ENCODE measurements around the gene AP3B1. TPM values are rescaled to one million over a fixed set of nuclear protein-coding genes. Genes with fewer than 3 reads are reported as not detected.
A peak's percentile ranks its signal among the peaks of the same experiment; 100 is the strongest.

Gene AP3B1
- total RNA-seq (10 to 100 TPM; 26.2 to 40.8 (median 31.4) TPM), total RNA-seq (50.2 to 103 (median 80.3) reads per million in 29 experiments)
- 45.7 TPM for total RNA-seq (2013)

GRCh38 chr5:78294248-78295034 lies at the start of gene AP3B1:
AP3B1 (minus strand) TSS chr5:78294698; CDS start chr5:78294579, 119 bp downstream.
- Mint-ChIP-seq H3K27ac (peak within 1 kb of the TSS; percentile 94 to 99), H3K4me3 (peak within 1 kb of the TSS; percentile 96 to 99 (median 99)), H3K4me1 (peaks cover 43 to 60% (median 43%) of the 10 kb centered on the region in 3 donors), H3K9me3 (no peaks in the 10 kb centered on the region), H3K27me3 (no peaks in the 10 kb centered on the region), H3K36me3 (no peaks in the 10 kb centered on the region)
- Histone ChIP-seq H3K4me3 (ENCODE audit: control insufficient read depth in 1 of 2, extremely low read depth in 1 of 2, low read length in 1 of 2) (peak within 1 kb of the TSS; percentile 81 to 82), H3K27me3 (replicated peaks in 1 of 2; ENCODE audit: control insufficient read depth in 2 of 2, extremely low read depth in 1 of 2, insufficient read depth in 2 of 2, low read length in 1 of 2) (no peaks in the 10 kb centered on the region), H3K9me3 (no peaks in the 10 kb centered on the region), H3K36me3 (ENCODE audit: control insufficient read depth in 2 of 2, extremely low read depth in 1 of 2, insufficient read depth in 1 of 2, low read length in 1 of 2) (no peaks in the 10 kb centered on the region), H3K4me1 (ENCODE audit: control insufficient read depth in 1 of 2, extremely low read depth in 1 of 2, insufficient read depth in 2 of 2, low read length in 2 of 2) (peaks cover 6 to 15% of the 10 kb centered on the region in 2 experiments), H3K27ac (ENCODE audit: low read length) (peak within 1 kb of the TSS; percentile 69)
- WGBS (ENCODE audit: insufficient coverage): under 1% methylated on average over 44 of the region's 53 CpGs
- ChIA-PET CTCF (interaction anchor here (0.9 to 4.4 kb wide), 5 partner anchors 63 to 70 kb away, joined by 3 to 76 read pairs (median 10); partner anchors contain the start of gene SCAMP1 (in 2 of the 2)), POLR2A (interaction anchor here (0.6 to 3.4 kb wide), 8 partner anchors 11 to 191 kb away, joined by 3 to 44 read pairs (median 4); partner anchors contain the start of gene SCAMP1 (in 1 of the 2))
- DNase-seq (peak; percentile 91 to 98 (median 95)), ATAC-seq (replicated peaks in 1 of 4) (peak; percentile 91 to 95 (median 94))

GRCh38 chr5:78341440-78341839 lies 46.9 kb upstream of the AP3B1 start:
- POLR2A ChIA-PET: no interaction called here
- CTCF ChIA-PET: no interaction called here
- no peaks in the 10 kb centered on the region for H3K36me3 ChIP-seq (ENCODE audit: control insufficient read depth in 2 of 2, extremely low read depth in 1 of 2, insufficient read depth in 1 of 2, low read length in 1 of 2)
- no peak overlapping the region for H3K4me3 ChIP-seq (ENCODE audit: control insufficient read depth in 1 of 2, extremely low read depth in 1 of 2, low read length in 1 of 2)
- H3K4me3 Mint-ChIP-seq: no peak overlapping the region
- H3K27ac Mint-ChIP-seq: no peak overlapping the region
- no peaks in the 10 kb centered on the region for H3K27me3 ChIP-seq (replicated peaks in 1 of 2; ENCODE audit: control insufficient read depth in 2 of 2, extremely low read depth in 1 of 2, insufficient read depth in 2 of 2, low read length in 1 of 2)
- H3K36me3 Mint-ChIP-seq: peaks cover 4% of the 10 kb centered on the region
- no peak overlapping the region for H3K27ac ChIP-seq (ENCODE audit: low read length)
- WGBS (ENCODE audit: insufficient coverage): no CpG with 5 or more reads among the region's 3 CpGs
- DNase-seq (no peak), ATAC-seq (replicated peaks in 1 of 4) (no peak)
- H3K9me3 Mint-ChIP-seq: peaks cover 11 to 12% (median 12%) of the 10 kb centered on the region in 3 donors
- no peaks in the 10 kb centered on the region for H3K9me3 ChIP-seq
- peaks cover 7 to 11% of the 10 kb centered on the region in 2 donors for H3K27me3 Mint-ChIP-seq
- H3K4me1 ChIP-seq (ENCODE audit: control insufficient read depth in 1 of 2, extremely low read depth in 1 of 2, insufficient read depth in 2 of 2, low read length in 2 of 2): no peaks in the 10 kb centered on the region
- no peaks in the 10 kb centered on the region for H3K4me1 Mint-ChIP-seq

GRCh38 chr5:78339617-78340436 lies 45.3 kb upstream of the AP3B1 start:
- Histone ChIP-seq H3K4me3 (ENCODE audit: control insufficient read depth in 1 of 2, extremely low read depth in 1 of 2, low read length in 1 of 2) (no peak overlapping the region), H3K4me1 (ENCODE audit: control insufficient read depth in 1 of 2, extremely low read depth in 1 of 2, insufficient read depth in 2 of 2, low read length in 2 of 2) (no peaks in the 10 kb centered on the region), H3K36me3 (ENCODE audit: control insufficient read depth in 2 of 2, extremely low read depth in 1 of 2, insufficient read depth in 1 of 2, low read length in 1 of 2) (no peaks in the 10 kb centered on the region), H3K9me3 (no peaks in the 10 kb centered on the region), H3K27ac (ENCODE audit: low read length) (no peak overlapping the region), H3K27me3 (replicated peaks in 1 of 2; ENCODE audit: control insufficient read depth in 2 of 2, extremely low read depth in 1 of 2, insufficient read depth in 2 of 2, low read length in 1 of 2) (no peaks in the 10 kb centered on the region)
- no peak for ATAC-seq (replicated peaks in 1 of 4)
- no peaks in the 10 kb centered on the region for H3K4me1 Mint-ChIP-seq
- peaks cover 12% of the 10 kb centered on the region in 3 donors for H3K9me3 Mint-ChIP-seq
- peaks cover 0 to 16% of the 10 kb centered on the region in 2 donors for H3K27me3 Mint-ChIP-seq
- no peak overlapping the region for H3K27ac Mint-ChIP-seq
- no peak for DNase-seq
- ChIA-PET CTCF (no interaction called here), POLR2A (no interaction called here)
- H3K4me3 Mint-ChIP-seq: no peak overlapping the region
- peaks cover 4% of the 10 kb centered on the region for H3K36me3 Mint-ChIP-seq
- WGBS (ENCODE audit: insufficient coverage): 77% methylated on average over 3 of the region's 5 CpGs

DNA sequence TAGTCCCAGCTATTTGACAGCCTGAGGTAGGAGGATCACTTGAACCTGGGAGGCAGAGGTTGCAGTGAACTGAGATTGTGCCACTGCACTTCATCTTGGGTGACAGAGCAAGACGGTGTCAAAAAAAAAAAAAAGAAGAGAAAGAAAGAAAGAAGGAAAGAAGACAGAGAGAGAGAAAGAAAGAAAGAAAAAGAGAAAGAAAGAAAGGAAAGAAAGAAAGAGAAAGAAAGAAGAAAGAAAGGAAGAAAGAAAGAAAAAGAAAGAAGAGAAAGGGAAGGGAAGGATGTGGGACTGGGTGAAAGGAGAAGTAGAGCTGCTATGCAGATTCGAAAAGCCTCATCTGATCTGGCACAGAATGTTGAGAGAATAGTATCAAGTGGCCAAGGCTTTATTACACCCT lies 42.2 kb upstream of the AP3B1 start:
- no peaks in the 10 kb centered on the region for H3K9me3 ChIP-seq
- peaks cover 0 to 18% of the 10 kb centered on the region in 2 donors for H3K27me3 Mint-ChIP-seq
- 100% methylated on average over 1 of the region's 2 CpGs for WGBS (ENCODE audit: insufficient coverage)
- H3K4me1 Mint-ChIP-seq: no peaks in the 10 kb centered on the region
- ChIA-PET CTCF (interaction anchor here in 1 of 2 donors (0.7 kb wide), 1 partner anchor 38 kb away, joined by 6 read pairs; no protein-coding TSS in a partner anchor), POLR2A (no interaction called here)
- H3K27me3 ChIP-seq (replicated peaks in 1 of 2; ENCODE audit: control insufficient read depth in 2 of 2, extremely low read depth in 1 of 2, insufficient read depth in 2 of 2, low read length in 1 of 2): no peaks in the 10 kb centered on the region
- H3K36me3 ChIP-seq (ENCODE audit: control insufficient read depth in 2 of 2, extremely low read depth in 1 of 2, insufficient read depth in 1 of 2, low read length in 1 of 2): no peaks in the 10 kb centered on the region
- no peak overlapping the region for H3K4me3 Mint-ChIP-seq
- no peaks in the 10 kb centered on the region for H3K4me1 ChIP-seq (ENCODE audit: control insufficient read depth in 1 of 2, extremely low read depth in 1 of 2, insufficient read depth in 2 of 2, low read length in 2 of 2)
- H3K27ac Mint-ChIP-seq: peak overlapping the region in 1 of 2 donors; percentile 20
- H3K4me3 ChIP-seq (ENCODE audit: control insufficient read depth in 1 of 2, extremely low read depth in 1 of 2, low read length in 1 of 2): no peak overlapping the region
- H3K36me3 Mint-ChIP-seq: peaks cover 4% of the 10 kb centered on the region
- no peak for DNase-seq
- no peak overlapping the region for H3K27ac ChIP-seq (ENCODE audit: low read length)
- peaks cover 12% of the 10 kb centered on the region in 3 donors for H3K9me3 Mint-ChIP-seq
- ATAC-seq (replicated peaks in 1 of 4): no peak

GRCh38 chr5:78335976-78336375 lies 41.5 kb upstream of the AP3B1 start:
- Mint-ChIP-seq H3K9me3 (peaks cover 12% of the 10 kb centered on the region in 3 donors), H3K27me3 (peaks cover 0 to 23% of the 10 kb centered on the region in 2 donors), H3K4me3 (no peak overlapping the region), H3K27ac (no peak overlapping the region), H3K36me3 (peaks cover 4% of the 10 kb centered on the region), H3K4me1 (no peaks in the 10 kb centered on the region)
- POLR2A ChIA-PET: no interaction called here
- no peak for ATAC-seq (replicated peaks in 1 of 4)
- CTCF ChIA-PET: interaction anchor here in 1 of 2 donors (0.7 kb wide), 1 partner anchor 39 kb away, joined by 6 read pairs; no protein-coding TSS in a partner anchor
- Histone ChIP-seq H3K4me1 (ENCODE audit: control insufficient read depth in 1 of 2, extremely low read depth in 1 of 2, insufficient read depth in 2 of 2, low read length in 2 of 2) (no peaks in the 10 kb centered on the region), H3K36me3 (ENCODE audit: control insufficient read depth in 2 of 2, extremely low read depth in 1 of 2, insufficient read depth in 1 of 2, low read length in 1 of 2) (no peaks in the 10 kb centered on the region), H3K27ac (ENCODE audit: low read length) (no peak overlapping the region), H3K9me3 (no peaks in the 10 kb centered on the region), H3K4me3 (ENCODE audit: control insufficient read depth in 1 of 2, extremely low read depth in 1 of 2, low read length in 1 of 2) (no peak overlapping the region), H3K27me3 (replicated peaks in 1 of 2; ENCODE audit: control insufficient read depth in 2 of 2, extremely low read depth in 1 of 2, insufficient read depth in 2 of 2, low read length in 1 of 2) (no peaks in the 10 kb centered on the region)
- DNase-seq: no peak
- WGBS (ENCODE audit: insufficient coverage): 88% methylated on average over 1 of the region's 2 CpGs

GRCh38 chr5:78334811-78335210 lies 40.3 kb upstream of the AP3B1 start:
- Mint-ChIP-seq H3K27me3 (peaks cover 0 to 20% of the 10 kb centered on the region in 2 donors), H3K27ac (no peak overlapping the region), H3K4me1 (no peaks in the 10 kb centered on the region), H3K36me3 (peaks cover 4% of the 10 kb centered on the region), H3K4me3 (no peak overlapping the region), H3K9me3 (peaks cover 12% of the 10 kb centered on the region in 3 donors)
- Histone ChIP-seq H3K9me3 (no peaks in the 10 kb centered on the region), H3K27me3 (replicated peaks in 1 of 2; ENCODE audit: control insufficient read depth in 2 of 2, extremely low read depth in 1 of 2, insufficient read depth in 2 of 2, low read length in 1 of 2) (no peaks in the 10 kb centered on the region), H3K4me3 (ENCODE audit: control insufficient read depth in 1 of 2, extremely low read depth in 1 of 2, low read length in 1 of 2) (no peak overlapping the region), H3K4me1 (ENCODE audit: control insufficient read depth in 1 of 2, extremely low read depth in 1 of 2, insufficient read depth in 2 of 2, low read length in 2 of 2) (no peaks in the 10 kb centered on the region), H3K27ac (ENCODE audit: low read length) (no peak overlapping the region), H3K36me3 (ENCODE audit: control insufficient read depth in 2 of 2, extremely low read depth in 1 of 2, insufficient read depth in 1 of 2, low read length in 1 of 2) (no peaks in the 10 kb centered on the region)
- ATAC-seq (replicated peaks in 1 of 4) (no peak), DNase-seq (no peak)
- ChIA-PET CTCF (no interaction called here), POLR2A (interaction anchor here in 1 of 2 donors (0.6 kb wide), 1 partner anchor 72 kb away, joined by 5 read pairs; no protein-coding TSS in a partner anchor)
- 86% methylated on average over 2 of the region's 3 CpGs for WGBS (ENCODE audit: insufficient coverage)
